Frontal cortex (tissue), 4 donors: ENCODE measurements around the gene SLC29A2. TPM values are rescaled to one million over a fixed set of nuclear protein-coding genes. Genes with fewer than 3 reads are reported as not detected.

ENCODE experiments used
- DNase-seq, 2 donors: peaks; one replicate each; pipeline ENCODE4 v3.0.0; 2012; ENCODE audit warnings: low spot score in 2 of 2
- FAIRE-seq: peaks from 2 replicates; lab custom pipeline; 2012; peaks lifted over from hg19 to GRCh38; lab: Jason Lieb, UNC
- total RNA-seq: library from RNA; depleted of rRNA; stranded (reverse); fragments of >200 nt; gene quantifications from one replicate; pipeline ENCODE4 v1.2.3, GENCODE V29; 2014
- donor health status: control.
- donor health status: control.
- donor health status: control.

SLC29A2 gene, protein sequence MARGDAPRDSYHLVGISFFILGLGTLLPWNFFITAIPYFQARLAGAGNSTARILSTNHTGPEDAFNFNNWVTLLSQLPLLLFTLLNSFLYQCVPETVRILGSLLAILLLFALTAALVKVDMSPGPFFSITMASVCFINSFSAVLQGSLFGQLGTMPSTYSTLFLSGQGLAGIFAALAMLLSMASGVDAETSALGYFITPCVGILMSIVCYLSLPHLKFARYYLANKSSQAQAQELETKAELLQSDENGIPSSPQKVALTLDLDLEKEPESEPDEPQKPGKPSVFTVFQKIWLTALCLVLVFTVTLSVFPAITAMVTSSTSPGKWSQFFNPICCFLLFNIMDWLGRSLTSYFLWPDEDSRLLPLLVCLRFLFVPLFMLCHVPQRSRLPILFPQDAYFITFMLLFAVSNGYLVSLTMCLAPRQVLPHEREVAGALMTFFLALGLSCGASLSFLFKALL
- total RNA-seq, result 1.6 TPM

DNA sequence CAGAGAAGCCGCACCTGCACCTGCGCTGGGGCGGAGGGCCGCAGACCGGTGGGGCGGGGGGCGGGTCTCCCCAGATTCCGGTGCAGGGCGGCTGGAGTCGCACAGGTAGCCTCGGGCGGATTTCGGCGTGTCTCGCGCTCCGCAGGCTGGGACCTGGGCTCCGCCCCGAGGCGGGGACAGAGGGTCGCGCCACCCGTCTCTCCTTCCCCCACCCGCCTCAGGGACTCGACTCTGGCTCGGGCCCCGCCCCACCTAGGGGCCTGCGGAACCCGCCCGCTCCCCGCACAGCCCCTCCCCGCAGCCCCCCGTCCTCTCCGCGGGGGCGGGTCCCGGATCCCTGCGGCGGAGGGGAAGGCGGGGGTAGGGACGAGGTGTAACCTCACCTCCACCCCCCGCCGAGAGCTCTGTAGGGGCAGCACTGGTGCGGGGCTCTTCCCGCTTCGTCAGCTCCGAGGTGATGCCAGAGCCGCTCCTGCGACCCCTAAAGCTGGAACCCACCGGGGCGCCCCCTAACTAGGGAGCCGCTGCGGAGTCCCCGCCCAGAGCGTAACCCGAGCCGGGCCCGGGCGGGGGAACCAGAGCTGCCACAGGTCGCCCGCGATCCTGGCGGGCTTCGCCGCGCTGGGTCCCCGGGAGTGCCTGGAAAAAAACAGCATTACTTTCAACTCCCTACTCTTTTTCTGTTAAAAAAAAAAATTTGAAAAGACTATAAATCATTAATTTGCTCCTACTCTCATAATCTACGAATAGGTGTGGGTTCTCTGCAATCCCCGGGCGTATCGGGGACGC is at the start of gene SLC29A2:
Gene SLC29A2, minus strand, starts transcription at position 134 of the 789 bp plus-strand sequence. CDS start 169 bp downstream, outside the sequence.
- DNase-seq (no peak), FAIRE-seq (no peak)

DNA sequence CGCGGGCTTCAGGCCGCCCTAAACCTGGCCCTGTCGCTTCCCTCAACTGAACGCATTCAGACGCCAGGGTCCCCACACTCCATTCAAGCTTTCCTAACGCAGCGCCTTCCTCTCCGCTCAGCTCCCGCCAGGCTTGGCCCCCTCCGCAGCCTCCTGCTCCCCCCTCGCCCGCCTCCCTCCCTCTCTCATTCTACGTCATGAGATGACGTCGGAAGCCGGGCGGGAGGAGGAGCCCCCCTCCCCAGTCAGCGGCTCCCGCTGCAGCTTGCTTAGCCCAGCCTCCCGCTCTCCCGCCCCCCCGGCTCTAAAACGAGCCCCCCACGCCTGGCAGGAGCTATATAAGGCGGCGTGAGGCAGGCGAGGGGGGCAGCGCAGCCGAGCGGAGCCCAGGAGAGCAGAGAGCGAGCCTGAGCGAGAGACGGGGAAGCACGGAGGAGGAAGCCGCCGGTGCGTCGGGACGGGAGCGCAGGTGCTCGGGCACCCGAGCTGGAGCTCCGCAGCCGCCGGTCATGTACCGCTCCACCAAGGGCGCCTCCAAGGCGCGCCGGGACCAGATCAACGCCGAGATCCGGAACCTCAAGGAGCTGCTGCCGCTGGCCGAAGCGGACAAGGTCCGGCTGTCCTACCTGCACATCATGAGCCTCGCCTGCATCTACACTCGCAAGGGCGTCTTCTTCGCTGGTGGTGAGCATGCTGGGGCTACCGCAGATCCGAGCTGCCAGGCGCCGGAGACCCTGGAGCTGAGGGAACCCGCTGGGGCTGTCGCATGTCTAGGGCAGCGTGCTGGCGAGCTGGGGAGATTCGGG is 49.3 kb upstream of the SLC29A2 start, which contains the start of gene NPAS4:
Gene NPAS4, plus strand, starts transcription at position 365 of the 806 bp plus-strand sequence. Its CDS starts 145 bp downstream, at position 510.
- FAIRE-seq (no peak), DNase-seq (peak in 1 of 2 donors; percentile 64)

DNA sequence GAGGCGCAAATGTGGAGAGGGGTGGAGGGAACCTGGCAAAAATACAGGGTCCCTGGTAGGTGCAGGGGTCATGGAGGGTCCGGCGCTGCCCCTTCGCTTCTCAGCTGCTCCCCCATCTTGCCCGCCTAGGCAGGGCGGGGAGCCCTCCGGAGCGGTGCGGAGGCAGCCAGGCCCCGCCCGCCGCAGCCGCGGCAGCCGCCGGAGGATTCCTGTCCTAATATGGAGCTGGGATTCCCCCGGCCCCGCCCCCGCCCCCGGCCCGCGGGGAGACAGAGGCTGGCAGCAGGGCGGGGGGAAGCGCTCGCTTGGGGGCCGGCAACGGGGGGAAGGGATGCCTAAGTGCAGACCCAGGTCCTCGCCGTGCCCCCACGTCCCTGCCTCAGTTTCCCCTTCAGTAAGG is 48.3 kb upstream of the SLC29A2 start:
- FAIRE-seq, result no peak
- DNase-seq, result peak in 1 of 2 donors; percentile 44

DNA sequence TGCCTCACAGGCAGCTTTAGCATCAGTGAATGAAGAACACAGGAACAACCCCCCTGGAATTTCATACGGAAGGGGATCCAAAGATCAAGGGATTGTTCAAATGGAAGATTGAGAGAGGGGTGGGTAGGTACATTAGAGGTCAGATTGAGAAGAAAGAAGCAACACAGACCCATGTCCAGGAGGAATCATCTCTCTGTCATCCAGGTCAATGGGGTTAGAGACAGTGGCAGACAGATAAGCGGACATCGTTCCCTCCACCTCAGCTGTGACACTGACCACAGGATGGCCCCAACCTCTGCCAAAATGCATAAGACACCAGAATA is 47.4 kb upstream of the SLC29A2 start:
- no peak for FAIRE-seq
- no peak for DNase-seq

DNA sequence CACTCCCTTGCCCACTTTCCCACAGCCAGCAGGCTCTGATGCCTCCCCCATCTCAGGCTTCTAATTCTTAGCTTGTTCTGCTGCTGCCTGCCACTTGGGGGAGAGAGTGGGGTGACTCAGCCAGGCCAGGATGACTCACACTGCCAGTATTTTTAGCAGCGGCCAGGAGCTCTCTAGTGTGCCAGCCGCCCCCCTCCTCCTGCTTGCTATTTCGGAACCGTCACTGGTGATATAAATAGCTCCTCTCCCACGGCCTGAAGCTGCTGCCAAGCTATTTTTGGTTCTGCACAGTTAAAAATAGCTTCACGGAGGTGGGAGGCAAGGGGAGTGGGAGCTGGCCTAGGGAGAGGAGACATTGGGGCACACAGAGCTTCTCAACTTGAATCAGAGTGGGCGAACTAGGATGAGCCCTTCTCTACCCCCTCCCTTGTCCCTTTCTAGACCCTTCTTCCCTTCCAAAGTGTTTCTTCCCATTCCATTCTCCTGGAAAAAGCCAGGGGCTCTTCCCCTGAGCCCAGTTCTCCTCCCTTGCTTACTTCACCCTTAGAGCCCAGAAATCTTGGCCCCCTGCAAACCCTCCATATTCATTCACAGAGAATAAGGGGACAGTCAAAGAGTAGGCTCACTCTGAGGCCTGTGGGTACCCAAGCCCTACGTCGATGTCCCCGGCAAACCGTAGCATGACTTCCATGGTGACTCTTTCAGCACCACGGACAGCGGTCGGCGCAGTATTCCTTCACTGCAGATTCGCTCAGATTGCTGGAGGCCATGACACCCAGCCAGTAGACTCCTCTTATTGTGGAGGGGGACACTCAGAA is 46.8 kb upstream of the SLC29A2 start:
- DNase-seq (peak in 1 of 2 donors; percentile 65), FAIRE-seq (no peak)

DNA sequence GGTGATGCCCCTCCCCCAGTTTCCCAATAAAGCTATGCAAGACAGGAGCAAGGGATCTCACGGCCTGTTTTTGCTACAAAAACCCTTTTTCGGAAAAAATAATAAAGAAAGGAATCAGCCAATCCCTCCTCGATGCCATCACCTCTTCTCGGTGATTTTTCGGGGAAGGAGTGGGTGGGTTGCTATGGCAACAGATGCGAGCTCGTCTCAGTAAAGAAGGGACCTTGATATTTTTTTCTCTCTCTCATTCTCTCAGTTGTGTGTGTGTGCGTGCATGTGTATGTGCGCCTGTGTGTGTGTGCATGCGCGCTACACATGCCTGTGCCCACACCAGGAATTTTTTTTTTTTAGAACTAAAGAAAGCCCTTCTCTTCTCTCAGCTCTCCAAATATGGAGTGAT is 45.4 kb upstream of the SLC29A2 start:
- no peak for FAIRE-seq
- DNase-seq, result no peak

DNA sequence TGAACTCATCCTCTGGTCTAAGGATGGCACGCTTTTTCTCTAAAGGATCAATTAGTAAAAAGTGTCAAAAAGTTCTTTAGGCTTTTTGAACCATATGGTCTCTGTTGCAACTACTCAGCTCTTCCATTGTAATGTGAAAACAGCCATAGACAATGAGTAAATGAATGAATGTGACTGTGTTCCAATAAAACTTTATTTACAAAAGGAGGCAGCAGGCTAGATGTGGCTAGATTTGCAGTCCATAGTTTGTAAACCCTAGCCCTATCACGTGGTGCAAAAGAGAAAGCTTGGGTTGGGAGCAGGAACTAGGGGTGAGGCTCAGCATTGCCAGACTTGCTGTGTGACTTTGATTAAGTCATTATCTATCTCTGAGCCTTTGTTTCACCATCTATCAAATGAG is 43.9 kb upstream of the SLC29A2 start:
- FAIRE-seq, result no peak
- DNase-seq, result no peak

DNA sequence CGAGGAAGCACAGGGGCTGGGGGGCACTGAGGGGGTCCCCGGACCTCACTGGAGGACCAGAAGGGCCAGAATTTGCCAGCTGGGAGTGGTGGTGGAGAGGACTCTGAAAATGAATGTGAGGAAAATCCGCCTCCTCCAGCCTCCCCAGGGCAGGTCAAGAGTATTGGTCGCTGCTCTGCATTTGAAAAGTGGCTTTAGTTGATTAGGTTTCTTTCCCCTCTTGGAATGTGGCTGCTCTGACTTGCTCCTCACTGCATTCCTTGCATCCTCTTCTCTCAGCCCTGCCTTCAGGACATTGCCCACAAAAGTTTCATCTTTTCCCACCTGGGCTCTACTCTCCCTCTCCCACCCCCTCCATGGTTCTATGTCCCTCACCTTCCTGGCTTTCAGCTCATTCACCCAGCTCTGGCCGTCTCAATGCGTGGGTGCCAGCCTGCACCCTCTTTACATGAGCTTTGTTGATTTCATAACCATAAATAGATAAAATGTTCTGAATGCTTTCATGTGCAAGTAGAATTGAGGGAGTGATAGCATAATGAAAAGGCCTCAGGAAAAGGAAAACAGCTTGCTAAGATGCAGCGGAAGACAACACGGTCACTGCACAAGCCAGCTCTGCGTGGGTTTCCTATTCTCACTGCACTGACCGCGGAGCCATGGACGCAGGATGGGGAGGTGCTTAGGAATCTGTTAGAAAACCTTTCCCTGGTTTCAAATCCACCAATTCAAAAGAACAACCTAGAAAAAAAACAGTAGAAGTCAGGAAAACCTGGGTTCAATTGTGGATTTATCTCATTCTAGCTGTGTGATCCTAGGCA is 42.8 kb upstream of the SLC29A2 start:
- DNase-seq (no peak), FAIRE-seq (no peak)

DNA sequence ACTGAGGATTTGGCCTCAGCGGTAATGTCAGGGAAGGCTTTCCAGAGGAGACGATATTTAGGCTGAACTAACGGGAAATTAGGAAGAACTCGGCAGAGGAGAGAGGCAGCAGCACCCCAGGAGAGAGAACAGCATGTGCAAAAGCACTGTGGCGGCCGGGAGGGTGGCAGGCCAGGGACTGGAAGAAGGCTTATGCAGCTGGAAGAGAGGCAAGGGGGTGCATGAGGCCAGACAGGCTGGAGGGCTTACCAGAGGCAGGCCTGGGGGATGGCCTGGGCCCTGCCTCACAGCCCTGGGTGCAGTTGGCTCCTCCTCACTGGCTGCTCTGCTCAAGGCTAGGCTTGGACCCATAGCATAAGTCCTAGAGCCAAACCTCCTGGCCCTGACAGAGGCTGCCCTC is 41.6 kb upstream of the SLC29A2 start:
- FAIRE-seq (no peak), DNase-seq (no peak)

DNA sequence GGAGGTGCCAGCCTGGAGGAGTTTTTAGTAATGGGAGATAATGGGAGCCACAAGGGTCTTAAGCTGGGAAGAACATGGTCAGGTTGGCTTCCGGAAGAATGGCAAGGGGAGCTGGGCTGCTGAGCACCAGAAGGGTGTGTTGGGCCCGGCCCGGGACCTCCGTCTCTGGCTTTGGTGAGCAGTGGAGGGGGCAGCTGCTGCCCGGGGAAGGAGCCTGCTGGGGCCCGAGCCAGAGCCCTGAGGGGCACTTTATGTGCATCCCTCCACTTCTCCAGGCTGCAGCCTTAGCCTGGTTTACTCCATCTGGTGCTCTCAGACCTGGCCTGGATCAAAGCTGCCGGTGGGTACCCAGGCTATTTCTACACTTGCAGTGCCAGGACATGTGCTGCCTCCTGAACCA is 40.5 kb upstream of the SLC29A2 start:
- no peak for DNase-seq
- no peak for FAIRE-seq

DNA sequence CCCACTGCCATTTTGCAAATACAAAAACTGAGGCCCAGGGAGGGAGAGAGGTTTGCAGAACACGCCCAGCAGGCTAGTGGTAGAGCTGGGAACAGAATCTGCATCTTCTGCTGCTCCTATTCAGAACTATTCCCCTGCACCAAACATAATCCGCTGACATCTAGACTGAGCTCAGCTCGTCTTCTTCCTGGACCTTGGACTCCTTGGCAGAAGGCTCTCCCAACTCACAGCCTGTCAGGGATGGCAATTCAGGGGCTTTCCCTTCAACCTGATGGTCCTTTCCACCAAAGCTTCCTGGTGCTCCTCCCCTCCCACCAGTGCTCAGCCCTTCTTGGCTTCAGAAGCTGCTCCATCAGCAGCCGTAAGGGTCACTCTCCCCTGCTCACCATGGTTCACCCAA is 39.8 kb upstream of the SLC29A2 start:
- DNase-seq, result no peak
- FAIRE-seq, result no peak

DNA sequence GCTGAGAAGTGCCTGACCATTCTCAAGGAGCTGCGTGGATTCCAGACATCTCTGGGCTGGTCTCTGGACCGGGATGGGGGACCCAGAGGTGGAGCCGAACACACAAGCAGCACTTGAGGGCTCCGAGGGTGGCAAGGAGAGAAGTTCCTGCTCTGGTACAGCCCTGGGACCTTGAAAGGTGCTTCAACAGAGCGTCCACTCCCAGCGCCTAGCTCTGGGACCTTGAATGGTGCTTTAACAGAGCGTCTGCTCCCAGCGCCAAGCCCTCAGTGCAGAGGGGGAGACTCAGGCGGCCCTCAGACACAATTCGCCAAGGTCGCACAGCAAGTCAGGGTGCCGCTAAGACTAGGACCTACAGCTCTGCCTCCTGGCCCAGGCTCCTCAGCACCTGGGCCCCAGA is 38.6 kb upstream of the SLC29A2 start:
- no peak for DNase-seq
- FAIRE-seq, result no peak

DNA sequence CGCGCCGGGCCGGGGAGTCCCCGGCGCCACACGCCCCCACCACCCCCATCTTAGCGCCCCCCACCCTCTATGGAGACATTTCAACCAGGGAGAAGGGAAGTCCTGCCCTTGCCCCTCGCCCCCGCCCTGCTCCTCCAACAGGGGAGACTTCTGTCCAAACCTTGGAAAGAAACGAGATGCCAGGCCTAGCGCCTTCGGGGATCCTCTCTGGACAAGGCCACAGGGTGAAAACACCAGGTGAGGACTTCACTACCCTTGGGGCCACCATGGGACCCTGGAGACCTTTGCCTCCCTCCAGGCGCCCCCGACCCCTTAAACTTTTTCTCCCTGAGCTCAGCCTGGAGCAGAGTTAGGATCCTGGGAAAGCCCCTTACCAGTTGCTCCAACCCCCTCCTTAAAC is 37.7 kb upstream of the SLC29A2 start:
- no peak for FAIRE-seq
- DNase-seq, result no peak

DNA sequence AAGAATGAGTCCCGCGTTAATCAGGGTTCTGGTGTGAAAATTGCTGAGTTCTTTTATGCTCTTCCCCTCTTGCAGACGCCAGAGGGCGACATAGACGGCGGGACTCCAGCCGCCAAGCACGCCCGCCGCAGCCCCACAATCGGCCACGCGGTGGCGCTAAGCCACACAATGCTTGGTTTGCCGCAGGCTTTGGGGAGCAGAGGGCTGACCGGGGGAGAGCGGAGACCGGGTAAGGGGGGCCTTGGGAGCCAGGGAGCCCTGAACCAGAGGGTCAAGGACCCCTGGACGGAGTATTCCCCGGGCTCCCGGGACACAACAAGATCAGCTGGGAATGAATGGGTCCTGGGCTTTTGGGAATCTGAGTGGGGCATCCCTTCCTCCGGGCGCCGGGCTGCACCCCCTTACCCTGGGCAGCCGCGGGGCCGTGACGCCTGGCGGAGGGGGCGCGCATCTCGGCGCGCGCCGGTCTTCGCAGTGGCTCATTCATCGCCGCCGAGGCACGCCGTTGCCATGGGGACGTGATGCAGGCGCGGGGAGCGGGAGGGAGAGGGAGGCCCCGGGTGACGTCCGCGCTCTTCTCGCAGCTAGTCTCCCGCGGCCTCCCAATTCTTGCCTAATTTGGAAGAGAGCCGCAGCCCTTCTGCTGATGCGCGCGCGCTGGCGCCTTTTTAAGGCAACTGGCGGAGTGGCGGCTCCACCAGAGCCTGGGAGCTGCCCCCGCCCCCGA is 37.1 kb upstream of the SLC29A2 start:
- FAIRE-seq (no peak), DNase-seq (peak; percentile 94 to 95)

DNA sequence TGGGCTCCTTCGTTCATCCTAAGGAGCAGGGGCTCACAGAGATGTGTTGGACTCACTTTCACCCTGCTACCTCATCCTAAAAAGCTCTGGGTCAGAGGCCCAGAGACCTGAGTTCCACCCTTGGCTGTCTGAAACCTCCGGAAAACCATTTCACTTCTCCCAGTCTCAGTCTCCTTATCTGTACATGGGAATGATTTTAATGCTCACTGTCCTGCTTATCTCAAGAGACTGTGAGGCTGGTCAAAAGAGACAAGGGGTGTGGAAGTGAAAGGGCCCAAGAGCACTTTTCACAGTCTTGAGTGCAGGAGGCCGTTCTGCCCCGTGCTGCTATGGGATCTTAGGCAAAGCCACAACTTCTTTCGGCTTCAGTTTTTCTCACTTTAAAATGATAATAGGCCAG is 36.1 kb upstream of the SLC29A2 start:
- no peak for FAIRE-seq
- DNase-seq, result no peak

DNA sequence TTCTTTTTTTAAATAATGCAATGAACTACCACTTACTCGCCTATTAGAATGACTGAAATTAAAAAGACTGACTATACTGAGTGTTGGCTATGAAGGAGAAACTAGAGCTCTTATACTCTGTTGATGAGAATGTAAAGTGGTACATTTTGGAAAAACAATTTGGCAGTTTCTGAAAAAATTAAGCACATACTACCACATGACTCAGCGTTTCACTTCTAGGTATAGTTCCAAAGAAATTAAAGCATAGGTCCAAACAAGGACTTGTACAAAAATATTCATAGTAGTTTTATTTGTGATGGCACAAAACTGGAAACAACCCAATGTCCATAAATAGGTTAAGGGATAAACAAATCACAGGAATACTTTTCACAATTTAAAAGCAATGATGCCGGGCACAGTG is 22.4 kb upstream of the SLC29A2 start:
- DNase-seq (no peak), FAIRE-seq (no peak)

DNA sequence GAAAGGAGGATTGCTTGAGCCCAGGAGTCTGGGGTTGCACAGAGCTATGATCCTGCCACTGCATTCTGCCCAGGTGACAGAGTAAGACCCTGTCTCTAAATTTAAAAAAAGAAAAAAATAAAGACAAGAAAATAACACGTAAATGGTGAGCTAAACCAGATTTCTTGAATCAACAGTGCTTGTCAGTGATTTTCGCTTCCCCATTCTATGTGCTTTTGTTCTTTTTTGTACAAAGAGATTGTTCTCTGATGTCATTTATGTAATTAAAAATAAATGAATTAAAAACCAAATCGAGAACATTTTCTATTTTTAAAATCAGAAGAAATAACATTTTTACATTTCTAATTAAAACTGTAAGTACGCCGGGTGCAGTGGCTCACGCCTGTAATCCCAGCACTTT is 19.8 kb upstream of the SLC29A2 start:
- FAIRE-seq (no peak), DNase-seq (no peak)

DNA sequence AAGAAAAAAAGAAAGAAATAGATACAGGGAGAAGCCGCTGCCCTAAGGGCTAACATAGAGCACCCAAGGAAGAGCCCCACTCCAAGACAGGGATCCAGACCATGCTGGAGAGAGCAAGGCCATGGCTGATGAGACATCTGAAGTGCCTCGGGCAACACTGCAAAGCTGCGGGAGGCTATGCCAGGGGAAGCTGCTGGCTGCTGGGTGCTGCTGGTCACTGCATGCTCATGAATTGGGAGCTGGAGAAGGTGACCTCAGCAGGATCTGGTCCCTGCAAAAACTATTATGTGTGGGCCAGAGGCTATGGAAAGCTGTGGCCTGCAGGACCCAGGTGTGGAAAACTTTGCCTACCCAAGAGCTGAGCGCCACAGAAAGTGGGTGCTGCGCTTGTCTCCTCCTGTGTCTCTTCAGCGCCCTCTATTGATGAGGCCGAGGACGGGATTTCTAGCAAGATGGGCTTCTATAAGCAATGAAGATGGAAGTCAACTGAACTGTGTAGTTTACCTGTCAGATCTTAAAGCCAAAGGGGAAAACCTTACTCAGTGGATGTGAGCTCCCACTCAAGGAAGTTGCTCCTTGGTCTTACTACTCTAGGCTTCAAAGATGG is 17.3 kb upstream of the SLC29A2 start:
- FAIRE-seq, result no peak
- DNase-seq, result no peak
